HG03175 (cell line): ENCODE data around the gene APOL1.
"Not testable (repeated sequence)": the region's sequence is repeated elsewhere in the genome, so short reads cannot be mapped to it uniquely, and the experiment has no call there.

Experiments used
- ATAC-seq: cut with Tn5 transposase; IDR thresholded peaks from one replicate; pipeline ENCODE4 v1.9.1; 2021; ENCODE audit warnings: mild to moderate bottlenecking, moderate library complexity; ENCODE audit not compliant: unreplicated experiment

The APOL1 gene

DNA sequence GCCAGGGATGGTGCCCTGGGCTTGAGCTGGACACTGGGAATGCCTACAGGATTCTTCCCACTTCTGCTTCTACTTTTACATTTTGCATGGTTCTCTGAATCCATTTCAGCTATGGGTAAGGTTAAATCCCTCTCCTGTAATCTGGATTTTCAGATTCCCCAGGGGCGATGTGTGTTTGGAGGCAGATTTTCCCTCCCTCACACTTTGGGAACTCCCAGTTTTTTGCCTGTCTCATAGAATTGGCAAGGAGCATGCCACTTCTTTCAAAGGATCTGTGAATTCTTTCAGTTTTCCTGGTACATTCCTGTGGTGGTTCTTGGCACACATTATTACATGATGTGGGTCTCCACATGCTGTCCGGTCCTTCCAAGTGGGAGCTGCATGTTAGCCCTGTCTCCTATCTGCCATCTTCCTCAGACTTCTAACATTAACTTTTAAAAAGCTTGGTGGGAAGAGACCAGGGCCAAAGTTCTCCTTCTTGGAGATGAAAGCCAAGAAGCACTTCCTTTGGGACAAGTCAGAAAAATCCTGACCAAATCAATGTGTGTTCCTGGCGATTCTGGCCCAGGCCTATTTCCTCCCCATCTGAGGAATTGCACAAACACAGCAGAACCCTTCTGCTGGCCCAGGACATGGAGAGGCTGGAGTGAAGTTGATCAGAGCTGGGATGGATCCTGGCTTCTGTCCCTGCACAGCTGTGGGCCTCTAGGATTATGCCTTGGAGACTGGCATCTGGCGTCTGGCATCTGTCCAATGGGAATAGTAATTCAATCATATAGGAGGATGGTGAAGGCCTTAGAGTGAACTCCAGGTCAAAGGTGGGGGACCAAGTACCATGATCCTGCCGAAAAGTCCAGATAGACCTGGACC lies 8.2 kb upstream of the APOL1 start:
- no peak for ATAC-seq

DNA sequence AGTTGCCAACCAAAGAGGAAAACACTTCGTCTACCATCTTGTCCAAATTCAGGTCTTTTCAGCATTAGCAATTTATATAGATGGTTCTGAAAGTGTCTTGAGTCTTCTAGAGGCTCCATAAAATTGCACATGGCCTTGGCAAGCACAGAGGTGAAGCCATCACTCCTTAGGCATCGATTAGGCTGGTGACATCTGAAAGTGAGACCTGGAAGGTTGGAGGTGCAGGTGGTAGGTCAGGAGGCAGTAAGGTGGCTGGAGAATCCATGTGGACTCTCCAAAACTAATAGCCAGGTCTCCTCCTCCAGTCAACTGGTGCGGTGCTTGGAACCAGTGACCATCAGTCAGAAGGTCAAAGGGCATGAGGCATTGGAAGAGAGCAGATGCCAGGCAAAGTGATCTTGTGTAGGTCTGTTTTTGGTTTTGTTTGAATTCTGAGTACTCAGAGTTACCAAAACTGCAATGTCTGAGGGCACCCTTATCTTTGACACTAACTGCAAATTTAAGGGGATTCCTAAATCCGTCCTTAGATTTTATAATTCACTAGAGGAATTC lies 7.1 kb upstream of the APOL1 start:
- no peak for ATAC-seq

DNA sequence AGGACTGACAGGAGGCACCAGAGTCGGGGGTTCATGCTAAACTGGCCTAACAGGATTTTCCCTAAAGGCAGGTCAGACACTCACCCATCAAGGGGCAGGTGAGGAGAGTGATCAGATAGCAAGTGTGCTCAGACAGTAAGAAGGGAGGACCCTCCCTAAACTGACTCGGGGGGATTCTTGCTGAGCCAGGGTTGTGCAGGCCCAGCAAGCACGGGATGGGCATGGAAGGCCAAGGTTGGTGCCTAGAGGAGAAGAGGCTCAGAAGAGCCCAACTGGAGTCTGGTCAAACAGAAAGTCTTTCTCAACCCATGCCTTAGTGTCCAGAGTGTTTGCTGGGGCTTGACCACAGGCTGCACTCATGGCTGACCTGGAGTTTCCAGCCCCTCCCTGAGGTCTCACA lies 6.2 kb upstream of the APOL1 start:
- ATAC-seq = no peak

DNA sequence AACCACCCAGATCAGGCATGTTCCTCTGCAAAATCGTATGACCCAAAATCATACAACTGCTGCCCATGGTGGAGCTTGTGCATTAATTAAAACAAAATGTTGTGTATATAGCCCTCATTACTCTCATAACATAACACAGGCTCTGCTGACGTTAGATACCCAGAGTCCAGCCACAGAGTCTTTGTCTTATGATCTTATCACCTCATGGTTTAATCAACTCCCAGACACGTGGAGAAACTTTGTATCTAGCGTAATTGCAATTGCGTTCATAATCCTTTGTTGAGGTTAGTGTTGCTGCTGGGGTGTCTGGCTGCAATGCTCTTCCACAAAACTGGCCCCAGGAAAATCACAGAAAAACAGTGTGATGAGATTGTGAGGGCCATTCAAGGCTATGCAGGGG lies 5.0 kb upstream of the APOL1 start:
- no peak for ATAC-seq

DNA sequence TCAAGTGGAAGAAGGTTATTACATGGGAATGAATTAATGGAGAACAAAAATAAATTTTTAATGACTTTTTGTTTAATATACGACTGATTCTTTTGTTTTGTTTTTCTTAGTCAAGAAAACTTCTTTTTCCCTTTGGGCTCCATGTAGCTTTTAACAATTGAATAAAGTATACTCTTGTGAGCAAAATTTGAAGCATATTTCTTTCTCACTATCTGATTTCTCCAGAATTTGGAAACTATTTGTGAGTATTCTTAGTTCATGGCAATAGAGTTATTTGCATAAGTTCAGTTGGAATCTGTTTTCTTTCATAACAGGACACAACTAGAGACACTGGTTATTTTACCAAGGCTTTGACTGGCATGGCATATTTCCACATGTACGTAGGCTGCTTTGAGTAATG lies 3.8 kb upstream of the APOL1 start:
- ATAC-seq = no peak

DNA sequence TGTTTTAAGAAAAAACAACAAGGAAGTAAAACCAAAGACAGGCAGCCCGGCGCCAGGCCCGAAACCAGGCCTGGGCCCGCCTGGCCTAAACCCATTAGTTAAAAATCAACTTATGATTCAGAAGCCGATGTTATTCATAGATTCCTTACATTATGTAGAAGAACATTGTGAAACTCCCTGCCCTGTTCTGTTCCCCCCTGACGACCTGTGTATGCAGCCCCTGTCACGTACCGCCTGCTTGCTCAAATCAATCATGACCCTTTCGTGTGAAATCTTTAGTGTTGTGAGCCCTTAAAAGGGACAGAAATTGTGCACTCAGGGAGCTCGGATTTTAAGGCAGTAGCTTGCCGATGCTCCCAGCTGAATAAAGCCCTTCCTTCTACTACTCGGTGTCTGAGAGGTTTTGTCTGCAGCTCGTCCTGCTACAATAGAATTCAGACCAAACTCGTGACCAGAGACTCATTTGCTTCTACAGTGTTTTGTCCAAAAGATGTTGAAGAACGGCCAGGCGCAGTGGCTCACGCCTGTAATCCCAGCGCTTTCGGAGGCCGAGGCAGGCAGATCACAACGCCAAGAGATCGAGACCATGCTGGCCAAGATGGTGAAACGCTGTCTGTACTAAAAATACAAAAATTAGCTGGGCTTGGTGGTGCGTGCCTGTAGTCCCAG lies 2.5 kb upstream of the APOL1 start:
- ATAC-seq = not testable (repeated sequence)

DNA sequence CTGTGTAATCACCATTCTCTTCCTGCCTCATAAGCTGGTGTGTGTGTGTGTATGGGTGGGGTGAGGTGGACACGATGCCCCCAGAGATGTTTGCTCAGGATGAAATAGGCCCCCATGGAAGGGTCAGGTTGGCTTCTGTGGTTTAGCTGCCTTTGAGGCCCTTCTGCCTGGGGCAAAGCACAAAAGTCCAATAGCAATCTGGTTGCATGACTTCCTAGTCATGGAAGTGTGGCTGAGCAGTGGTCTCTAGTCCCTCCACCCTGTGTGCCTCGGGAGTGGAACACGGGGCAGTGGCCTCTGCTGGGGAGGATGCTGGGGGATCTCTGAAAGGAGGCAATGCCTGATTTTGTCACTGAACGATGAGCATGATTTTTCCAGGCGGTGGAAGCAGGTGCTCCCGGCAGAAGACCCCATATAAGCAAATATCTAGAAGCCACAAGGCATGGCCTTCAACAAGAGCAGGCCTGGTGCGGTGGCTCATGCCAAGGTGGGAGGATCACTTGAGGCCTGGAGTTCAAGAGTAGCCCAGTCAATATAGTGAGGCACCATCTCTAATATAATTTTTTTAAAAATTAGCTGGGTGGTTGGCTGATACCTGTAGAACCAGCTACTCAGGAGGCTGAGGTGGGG lies 839 bp upstream of the APOL1 start:
- ATAC-seq = not testable (repeated sequence)

DNA sequence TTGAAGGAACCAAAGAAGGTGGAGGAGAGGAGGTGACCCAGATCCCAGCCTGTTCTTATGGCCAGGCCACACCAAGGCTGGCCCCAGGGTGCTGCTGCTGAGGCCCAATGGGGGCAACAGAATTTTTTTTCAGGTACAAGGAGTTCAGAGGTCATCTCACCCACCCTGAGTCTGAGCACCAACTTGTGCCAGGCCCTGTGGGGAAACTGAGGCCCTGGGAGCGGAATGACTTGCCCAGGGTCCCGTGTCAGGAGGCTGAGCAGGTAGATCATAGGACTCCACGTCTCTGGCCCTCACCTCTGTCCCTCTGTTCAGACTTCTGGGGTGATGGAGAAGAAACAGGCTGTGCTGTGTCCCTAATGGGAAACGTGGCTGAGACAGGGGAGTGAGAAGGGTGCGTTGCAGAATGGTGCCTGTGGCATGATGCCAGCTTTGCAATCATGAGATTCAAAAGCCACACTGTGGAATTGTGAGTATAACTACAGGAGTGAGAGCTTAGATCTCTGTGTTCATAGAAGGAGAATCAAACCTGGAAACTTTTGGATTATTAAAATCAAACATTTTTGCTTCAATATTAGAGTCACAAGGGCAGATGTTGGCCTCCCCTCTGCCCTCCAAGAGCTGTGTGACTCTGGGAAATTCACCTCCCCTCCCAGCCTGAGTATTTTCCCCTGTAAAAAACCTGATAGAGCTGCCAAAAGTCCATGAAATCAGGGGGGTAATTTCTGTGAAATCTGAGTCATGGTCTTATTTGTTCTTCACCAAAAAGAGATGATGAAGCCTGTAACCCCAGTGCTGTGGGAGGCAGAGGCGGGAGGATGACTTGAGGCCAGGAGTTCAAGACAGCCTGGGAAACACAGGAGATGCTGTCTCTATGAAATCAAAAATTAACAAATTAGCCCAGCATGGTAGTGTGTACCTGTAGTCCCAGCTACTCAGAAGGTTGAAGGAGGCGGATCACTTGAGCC lies 874 bp downstream of the APOL1 start:
- no peak for ATAC-seq

DNA sequence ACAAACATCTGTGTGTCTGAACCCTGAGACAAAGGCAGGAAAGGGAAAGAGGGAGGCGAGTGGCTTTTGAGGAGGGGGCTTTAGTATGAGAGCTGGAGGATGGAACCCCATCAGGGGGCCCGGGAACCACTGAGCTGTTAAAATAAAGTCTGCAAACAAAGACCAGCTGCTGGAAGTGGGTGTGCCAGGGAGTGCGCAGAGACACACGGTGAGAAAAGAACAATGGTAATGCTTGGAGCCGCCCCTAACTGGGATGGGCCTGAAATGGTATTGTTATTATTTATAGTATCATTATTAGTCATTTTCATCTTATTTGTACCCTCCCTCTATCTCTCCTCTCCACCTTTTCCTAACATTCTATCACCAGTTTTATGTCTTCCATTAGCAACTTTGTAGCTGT lies 2.6 kb downstream of the APOL1 start:
- ATAC-seq = not testable (repeated sequence)

DNA sequence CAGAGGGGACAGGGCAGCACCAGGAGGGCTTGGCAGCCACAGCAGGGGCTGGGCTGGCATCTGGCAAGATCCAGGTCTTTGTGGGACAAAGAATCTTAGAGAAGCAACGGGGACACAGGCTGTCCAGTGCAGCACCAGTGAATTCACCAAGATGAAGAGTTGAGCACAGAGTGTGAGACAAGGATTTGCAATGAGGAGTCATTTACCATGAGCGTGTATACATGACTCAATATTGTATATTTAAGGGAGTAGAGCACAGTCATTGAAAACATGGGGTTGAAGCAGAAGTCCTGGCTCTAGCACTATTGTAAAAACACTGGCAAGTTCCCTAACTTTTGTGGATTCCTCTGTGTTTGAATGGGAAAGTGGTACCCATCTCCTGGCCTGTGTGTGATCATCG lies 3.5 kb downstream of the APOL1 start:
- no peak for ATAC-seq

DNA sequence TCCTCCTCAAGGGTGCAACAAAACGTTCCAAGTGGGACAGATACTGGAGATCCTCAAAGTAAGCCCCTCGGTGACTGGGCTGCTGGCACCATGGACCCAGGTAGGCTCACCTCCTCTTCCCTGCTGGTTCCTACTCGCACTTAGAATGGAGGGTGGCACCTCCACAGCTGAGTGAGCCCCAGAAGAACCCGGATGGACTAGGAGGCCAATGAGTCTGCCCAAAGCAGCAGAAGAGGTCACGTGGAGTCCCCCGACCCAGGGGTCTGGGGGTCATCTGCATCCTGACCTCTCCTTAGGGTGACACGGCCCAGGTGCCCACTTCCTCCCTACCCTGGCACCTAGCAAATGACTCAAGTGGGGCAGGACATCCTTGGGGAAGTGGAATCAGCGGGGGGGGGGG lies 4.4 kb downstream of the APOL1 start:
- ATAC-seq = no peak

DNA sequence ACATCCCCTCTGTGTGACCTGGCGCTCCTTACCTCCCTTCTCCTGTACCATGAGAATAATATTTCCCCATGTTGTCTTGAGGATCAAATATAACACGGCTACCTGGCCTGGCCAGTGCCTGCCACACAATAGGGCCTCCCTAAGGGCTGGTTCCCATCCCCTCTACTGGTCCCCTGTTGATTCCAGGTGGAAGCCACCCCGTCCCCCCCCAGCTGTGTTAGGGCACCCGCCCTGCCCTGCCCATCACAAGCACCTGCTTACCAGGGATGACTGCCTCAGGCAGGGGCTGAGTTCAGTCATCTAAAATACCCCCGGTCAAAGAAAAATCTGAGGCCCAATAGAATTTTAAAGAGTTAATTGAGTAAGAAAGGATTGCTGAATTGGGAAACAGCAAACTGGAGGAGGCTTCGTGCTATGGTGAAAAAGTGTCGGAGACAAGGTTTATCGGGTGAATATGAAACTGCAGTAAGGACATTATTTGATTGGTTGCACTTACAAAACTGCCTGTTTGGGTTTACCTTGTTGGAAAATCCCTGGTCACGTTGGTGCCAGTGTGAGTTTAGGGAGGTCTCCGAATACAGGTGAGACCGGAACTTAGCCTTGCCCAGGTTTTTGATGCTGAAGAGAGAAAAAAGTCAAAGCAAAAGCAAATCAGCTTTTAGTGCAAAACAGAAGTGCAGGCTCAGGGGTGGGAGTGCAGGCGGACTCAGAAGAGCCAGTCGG lies 5.2 kb downstream of the APOL1 start:
- ATAC-seq = no peak

DNA sequence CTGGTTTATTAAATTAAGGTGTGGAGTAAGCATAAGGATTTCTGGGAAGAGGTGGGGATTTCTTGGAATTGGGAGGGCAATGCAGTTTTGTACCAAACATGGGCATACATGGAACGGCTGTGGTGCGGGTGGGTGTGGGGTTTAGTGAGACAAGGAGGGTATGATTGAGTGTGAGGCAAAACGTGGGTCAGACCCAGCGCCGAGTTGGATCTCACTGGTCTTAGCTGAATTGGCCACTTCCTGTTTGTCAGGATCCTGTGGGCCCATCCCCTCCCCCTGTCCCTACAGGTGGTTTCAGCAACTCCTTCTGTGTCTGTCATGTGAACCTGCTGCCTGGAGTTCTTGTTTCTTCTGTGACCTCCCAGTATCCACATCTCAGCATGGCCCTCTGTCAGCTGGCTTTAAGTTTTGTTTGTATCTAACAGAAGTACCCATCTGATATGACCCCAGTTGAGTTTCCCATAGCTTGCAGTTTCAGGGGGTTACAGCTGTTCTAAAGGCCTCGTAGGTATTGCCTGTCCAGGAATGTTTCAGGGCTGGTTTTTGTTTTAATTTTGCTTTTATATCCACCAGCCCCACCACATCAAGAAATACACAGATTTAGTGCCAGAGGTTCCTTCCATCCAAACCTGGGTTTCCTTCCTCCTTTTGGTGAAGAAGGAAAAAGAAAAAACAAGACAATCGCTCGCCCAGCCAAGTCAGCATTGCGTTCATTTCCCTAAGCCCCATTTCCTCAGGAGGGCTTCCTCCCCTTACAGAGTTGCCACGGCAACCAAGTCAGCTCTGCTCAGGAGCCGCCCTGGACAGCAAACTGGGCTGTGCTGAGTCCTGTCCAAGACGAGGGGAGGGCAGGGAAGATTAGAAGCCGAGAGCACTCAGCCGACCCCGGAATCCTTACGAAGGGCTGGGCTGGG lies 6.0 kb downstream of the APOL1 start:
- no peak for ATAC-seq

DNA sequence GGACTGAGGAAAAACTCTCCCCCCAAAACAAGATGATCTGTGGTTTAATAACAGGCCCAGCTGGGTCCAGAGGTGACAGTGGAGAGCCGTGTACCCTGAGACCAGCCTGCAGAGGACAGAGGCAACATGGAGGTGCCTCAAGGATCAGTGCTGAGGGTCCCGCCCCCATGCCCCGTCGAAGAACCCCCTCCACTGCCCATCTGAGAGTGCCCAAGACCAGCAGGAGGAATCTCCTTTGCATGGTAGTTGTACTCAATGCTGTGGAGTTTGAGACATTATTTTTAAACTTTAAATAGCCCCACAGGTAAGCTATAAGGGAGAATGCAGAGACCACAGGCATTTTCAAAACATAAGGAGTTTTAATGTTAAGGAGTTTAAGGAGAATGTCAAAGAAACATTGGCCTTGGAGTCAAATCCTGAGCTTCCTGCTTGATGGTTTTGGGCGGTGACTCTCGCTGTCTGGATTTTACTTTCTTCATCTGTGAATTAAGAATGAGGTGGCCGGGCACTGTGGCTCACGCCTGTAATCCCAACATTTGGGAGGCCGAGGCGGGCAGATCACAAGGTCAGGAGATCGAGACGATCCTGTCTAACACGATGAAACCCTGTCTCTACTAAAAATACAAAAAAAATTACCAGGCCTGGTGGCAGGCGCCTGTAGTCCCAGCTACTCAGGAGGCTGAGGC lies 6.8 kb downstream of the APOL1 start:
- ATAC-seq = no peak

DNA sequence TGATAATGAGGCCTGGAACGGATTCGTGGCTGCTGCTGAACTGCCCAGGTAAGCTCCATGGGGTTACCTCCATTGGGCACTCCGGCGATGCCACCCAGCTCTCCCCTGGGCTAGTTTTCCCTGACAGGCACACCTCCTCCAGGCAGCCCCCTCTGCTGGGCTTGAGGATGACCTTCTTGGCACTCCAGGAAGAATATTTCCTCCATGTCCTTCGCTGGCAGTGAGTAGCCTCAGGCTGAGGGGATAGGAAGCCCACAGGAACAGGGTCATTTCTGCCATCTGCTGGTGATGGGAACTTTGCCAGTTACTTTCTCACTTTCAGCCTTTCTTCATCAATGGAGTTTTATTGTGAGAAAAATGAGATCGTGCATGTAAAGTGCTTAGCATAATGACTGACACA lies 8.7 kb downstream of the APOL1 start:
- ATAC-seq = not testable (repeated sequence)

DNA sequence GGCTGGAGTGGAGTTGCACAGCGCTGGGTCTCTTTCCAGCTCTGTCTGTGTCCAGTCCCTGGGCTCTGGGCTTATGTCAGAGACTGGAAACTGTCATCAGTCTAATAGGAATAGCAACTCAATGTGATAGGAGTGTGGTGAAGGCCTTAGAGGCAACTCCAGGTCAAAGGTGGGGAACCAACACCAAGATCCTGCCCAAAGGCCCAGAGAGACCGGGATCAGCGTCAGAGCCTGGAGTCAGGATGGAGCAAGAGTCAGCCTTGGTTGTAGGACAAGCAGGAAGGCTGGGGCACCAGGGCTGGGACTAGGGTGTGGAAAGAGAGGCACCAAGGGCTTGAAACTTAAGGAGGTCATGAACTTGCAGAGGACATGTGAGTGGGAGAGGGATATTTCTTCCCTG lies 9.4 kb downstream of the APOL1 start:
- not testable (repeated sequence) for ATAC-seq

DNA sequence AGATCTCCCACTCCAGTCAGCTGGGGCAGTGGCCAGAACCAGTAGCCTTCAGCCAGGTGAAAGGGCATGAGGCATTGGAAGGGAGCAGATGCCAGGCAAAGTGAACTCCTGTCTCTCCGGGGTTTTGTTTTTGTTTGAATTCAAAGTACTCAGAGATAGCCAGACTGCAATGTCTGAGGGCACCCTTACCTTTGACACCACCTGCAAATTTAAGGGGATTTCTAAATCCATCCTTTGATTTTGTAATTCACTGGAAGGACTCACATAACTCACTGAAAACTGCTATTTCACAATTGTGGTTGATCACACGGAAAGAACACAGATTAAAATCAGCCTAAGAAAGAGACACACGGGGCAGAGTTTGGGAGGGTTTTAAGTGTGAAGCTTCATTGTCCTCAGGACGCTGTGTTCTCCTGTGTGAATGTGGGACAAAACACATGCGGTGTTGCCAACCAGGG lies 10.3 kb downstream of the APOL1 start:
- not testable (repeated sequence) for ATAC-seq
